Tibial nerve (tissue), 4 donors: ENCODE results near the gene YBX2.

ENCODE experiments used
- CTCF ChIP-seq, 5 experiments: fragments of 200-600 bp in 3 of 5; fragments of 450-650 bp in 2 of 5; sonication (generic) in 3 of 5; IDR thresholded peaks; one replicate each; pipeline ENCODE4 v1.5.1; 2016 to 2019; ENCODE audit warnings: antibody characterized with exemption in 5 of 5, mild to moderate bottlenecking in 3 of 5, moderate library complexity in 2 of 5
- EP300 ChIP-seq, 2 donors: sonication (generic); formaldehyde crosslinking; IDR thresholded peaks; one replicate each; pipeline ENCODE4 v1.6.1; 2017; ENCODE audit warnings: antibody characterized with exemption in 2 of 2, mild to moderate bottlenecking in 1 of 2
- POLR2A ChIP-seq, 2 donors: fragments of 450-650 bp; IDR thresholded peaks; one replicate each; pipeline ENCODE4 v1.6.1; 2017; ENCODE audit warnings: antibody characterized with exemption in 2 of 2, mild to moderate bottlenecking in 2 of 2, moderate library complexity in 2 of 2

- TF ChIP-seq CTCF (IDR thresholded peaks at IDR 0.05) (peak in 1 of 5 experiments; percentile 37), POLR2A (IDR thresholded peaks at IDR 0.05) (peak; percentile 20 to 68), EP300 (IDR thresholded peaks at IDR 0.05) (peak; percentile 98 to 99)
These were observed 51.6 kb downstream of the YBX2 start for GRCh38 chr17:7242717-7243452.
